T-helper 2 cell (primary cell): ENCODE results near the gene DPP6.

Source experiments
- DNase-seq, 5 experiments: peaks; one replicate each; pipeline versions ENCODE4 v3.0.0 to v3.0.0-alpha.2; 2012 to 2022

Gene DPP6

DNA sequence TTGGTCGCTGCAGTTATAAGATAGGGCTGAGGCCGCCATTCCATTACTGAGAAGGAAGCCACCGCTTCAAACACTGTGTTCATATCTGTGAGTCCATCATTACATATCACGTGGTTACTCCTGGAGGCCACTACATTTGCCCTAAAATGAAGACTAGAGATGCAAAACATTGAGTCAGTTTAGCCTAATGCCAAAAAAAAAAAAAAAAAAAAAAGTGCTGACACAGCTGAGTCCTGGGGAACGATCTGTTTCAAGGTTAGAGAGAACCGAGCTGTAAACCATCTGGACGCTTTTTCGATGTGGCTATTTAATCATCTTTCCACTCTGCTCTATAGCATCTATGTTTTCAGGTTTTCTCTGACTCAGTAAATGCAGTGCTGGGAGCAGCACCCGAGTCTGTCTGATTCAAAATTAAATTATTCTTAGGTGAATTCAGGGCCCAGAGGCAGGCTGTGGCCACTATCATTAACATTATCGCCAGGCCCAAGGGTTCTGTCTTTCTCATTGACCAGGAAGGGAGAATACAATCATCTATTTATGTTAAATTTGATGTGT lies 501.6 kb downstream of the DPP6 start:
- no peak for DNase-seq

DNA sequence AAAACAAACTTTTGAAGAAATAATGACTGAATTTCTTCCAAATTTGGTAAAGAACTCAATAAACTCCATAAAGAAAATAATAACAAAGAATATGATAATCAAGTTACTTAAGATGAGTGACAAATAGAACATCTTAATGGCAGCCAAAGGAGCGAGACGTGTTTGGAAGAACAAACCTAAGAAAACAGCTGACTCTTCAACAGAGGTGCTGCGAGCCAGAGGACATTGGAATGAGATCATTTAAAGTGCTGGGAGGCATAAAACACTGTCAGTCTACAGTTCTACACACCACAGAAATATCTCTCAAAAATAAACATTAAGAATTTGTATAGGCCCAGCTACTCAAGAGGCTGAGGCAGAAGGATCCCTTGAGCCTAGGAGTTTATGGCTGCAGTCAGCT lies 507.3 kb downstream of the DPP6 start:
- DNase-seq = no peak

DNA sequence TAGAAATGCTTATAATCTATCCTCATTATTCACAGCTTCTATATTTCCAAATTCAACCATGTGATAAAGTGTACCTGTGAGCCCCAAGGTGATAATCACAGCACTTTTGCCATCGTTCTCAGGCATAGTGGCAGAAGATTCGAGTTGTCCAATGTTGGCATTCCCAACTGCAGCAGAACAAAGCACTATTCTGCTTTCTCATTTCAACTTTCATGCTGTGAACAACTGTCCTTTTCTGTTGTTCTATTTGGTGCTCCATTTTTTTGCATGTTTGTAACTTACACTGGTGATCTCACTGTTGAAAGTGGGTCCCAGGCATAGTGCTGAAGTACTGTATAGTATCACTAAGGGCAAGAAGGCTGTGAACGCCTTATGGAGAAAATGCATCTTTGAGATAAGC lies 512.5 kb downstream of the DPP6 start:
- DNase-seq = no peak

DNA sequence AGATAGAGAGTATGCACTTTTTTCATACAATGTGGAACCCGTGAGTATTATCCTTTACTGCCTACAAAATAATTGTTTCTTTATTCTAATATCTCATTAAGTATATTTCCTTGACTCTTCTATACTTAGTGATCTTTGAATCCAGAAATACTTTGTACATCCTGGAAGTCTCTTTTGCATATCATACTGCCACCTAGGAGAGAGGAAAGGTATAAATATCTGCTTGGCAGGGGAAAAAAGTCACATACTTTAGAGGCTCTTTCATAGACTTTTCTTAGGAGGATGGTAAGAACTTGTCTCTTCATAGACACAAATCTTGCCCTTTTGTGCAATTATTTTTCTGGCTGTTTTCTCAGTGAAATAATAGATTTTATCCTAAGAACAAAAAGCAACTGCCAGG lies 514.7 kb downstream of the DPP6 start:
- no peak for DNase-seq

DNA sequence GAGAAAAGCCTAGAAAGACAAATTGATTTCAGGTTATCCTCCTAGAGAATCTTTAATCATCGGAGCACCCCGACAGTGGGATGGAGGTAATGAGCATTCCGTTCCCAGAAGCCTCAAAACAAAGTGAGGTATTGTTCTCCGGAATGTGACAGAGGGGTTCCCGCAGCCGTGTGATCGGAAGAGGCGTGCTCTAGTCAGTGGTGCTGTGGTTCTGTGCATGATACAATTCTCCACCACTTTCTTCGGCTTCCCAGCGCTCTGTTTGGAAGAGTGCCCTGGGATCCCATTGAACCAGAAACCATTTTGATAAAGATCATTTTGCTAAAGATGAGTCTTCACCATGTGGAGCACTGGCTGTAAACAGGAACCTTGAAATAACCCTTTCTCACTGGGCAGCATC lies 516.1 kb downstream of the DPP6 start:
- DNase-seq = no peak

DNA sequence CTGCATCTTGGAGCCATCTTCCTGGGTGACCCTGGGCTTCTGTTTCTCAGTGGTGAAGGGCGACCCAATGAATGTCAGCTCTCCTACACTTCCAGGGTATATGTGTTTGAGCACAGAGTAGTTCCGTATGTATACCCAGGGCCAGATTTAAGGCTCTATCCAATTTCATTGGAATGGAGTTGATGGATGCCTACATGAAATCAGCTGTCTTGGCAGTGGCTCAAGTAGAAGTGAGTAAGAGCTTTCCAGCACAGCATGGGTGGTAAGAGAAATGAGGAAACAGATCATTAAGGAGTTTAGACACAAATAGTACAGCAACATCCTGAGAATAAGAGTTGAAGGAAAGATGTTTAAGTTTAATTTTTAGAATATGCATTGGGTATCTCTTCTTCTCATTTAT lies 517.7 kb downstream of the DPP6 start:
- no peak for DNase-seq

DNA sequence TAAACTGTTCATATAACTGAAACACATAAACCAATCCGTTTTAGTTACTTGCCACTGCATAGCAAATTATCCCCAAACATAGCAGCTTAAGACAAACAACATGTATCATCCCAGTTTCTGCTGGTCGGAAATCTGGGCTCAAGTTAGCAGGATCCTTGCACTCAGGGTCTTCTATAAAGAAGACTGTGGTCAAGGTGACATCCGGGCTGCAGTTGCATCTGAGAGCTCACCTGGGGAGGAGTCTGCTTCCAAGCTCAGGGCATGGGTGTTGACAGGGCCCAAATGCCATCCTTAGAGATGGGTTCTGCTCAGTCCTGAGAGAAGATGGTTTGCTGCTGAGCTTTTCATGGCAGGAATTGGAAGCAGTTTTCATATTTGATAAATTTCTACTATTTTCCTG lies 519.6 kb downstream of the DPP6 start:
- DNase-seq = no peak

DNA sequence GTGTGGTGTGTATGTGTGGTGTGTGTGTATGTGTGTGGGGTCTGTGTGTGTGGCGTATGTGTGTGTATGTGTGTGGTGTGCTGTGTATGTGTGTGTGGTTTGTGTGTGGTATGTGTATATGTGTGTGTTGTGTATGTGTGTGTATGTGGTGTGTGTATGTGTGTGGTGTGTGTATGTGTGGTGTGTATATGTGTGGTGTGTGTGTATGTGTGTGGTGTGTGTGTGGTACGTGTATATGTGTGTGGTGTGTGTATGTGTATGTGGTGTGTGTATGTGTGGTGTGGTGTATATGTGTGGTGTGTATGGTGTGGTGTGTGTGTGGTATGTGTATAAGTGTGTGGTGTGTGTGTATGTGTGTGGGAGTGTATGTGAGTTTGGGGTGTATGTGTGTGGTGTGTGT lies 522.0 kb downstream of the DPP6 start:
- no peak for DNase-seq

DNA sequence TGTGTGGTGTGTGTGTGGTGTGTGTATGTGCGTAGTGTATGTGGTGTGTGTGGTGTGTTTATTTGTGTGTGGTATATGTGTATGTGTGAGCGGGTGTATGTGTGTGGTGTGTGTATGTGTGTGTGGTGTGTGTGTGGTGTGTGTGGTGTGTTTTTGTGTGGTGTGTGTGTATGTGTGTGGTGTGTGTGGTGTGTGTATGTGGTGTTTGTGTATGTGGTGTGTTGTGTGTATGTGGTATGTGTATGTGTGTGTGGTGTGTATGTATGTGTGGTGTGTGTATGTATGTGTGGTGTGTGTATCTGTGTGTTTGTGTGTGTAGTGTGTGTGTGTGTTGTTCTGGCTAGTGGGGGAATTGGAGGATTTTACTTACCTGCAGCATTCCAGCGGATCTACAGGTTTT lies 523.3 kb downstream of the DPP6 start:
- no peak for DNase-seq

DNA sequence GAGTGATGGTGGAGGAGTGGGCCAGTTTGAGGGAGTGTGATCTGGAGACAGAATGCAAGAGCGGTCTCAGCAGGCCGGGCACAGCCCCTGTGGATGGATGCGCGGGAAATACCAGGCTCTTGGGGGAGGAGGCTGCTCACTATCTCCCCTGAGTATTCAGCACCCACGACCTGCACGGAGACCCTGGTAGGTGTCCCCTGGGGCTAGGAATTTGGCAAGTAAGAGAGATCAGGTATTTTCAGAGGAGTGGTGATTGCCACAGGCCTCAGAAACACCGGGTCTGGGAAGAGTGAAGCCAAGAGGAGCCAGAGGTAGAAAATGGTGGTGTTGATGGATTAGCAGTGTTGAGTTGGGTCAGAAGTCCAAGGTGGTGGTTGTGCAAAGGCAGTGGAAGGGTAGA lies 524.4 kb downstream of the DPP6 start:
- no peak for DNase-seq

DNA sequence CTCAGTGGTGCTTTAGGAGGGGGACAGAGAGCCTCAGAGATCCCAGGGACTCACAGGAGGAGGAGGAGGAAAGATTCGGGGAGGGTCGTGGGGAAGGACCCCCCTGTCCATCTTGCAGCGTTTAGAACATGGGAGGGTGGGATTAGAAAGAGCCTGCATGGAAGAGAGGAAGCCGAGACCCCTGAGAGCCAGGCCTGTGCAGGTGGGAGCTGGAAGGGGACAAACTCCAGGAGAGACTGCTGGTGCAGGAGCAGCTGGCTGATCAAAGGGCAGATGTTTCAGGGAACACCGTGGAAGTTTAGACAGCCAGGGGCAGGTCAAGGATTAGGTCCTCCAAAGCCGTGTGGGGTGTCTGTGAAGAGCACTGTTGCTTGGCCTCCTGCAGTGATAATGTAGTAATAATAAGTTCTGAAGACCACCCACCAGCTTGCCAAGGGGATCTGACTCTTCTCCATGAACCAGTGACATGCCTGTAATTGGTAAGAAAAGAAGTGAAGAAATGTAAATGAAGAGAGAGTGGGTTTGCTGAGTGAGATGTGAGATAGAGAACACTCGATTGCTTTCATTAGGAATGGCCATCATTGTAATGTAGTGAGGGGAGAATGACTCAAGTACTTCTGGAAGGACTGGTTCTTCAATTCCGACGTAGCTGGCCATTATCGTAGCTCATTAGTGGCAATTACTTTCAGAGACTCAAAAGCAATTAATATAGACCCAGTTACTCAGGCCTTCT lies 525.1 kb downstream of the DPP6 start:
- no peak for DNase-seq

DNA sequence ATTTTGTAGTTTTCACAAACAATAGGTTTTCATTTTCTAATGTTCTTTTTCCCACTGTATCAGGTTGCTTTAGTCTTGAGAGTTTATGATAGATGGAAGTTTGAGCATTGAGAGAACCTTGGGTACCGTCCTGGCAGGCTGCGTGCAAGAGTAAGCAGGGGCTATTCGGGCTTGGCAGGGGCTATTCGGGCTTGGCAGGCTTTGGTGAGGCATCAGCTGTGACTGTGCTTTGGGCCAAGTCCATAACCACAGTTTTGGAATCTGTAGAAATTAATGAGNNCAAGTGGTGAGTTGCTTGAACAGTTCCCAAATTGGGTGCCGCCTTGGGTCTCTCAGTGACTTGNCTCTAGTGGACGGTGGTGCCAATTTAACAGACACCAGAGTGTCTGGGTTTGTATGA lies 526.1 kb downstream of the DPP6 start:
- no peak for DNase-seq

DNA sequence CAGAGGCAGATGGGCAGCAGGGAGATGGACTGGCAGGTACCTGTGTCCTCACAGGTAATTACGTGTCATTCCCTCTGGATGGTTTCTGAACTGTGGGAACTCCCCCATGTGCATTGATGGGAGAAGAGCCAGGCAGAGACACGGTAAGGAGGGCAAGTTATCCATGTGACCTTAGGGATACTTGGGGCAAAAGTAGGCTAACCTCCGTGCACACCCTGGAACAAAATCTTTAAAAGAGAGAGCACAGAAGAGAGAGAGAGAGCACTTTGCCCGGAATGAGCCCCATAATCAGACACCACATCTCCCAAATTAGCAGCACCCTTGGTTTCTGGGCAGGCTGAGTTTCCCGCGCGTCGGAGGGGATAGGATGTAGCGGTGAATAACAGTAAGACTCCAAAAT lies 527.5 kb downstream of the DPP6 start:
- no peak for DNase-seq

DNA sequence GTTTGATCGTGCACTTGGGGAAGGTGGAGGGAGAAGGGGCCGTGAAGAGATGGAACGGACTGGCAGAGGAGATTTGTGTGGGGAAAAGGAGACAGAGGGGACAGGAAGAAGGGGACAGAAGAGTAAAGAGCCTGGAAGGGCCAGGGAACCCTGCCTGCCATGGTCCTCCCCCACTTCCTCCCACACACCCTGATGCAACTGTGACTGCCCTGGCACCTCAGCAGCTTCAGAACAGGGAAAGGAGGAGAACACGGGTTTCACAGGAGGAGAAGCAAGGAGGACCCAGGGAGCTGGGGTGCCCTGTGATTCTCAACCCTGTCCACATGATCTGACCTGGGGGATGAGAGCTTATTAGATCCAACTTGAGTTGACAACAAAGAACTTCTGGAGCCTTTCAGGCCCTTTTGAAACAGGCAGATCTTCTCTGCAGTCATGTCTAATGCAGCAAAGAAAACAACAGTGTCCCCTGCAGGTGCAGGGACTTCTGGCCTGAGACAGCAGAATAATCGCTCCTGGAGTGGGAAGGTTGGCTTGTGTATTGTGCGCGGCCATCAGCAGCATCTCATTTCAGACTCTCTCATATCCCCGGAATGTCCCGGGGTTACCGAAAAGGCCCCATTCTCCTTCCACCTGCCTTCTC lies 529.2 kb downstream of the DPP6 start:
- no peak for DNase-seq

DNA sequence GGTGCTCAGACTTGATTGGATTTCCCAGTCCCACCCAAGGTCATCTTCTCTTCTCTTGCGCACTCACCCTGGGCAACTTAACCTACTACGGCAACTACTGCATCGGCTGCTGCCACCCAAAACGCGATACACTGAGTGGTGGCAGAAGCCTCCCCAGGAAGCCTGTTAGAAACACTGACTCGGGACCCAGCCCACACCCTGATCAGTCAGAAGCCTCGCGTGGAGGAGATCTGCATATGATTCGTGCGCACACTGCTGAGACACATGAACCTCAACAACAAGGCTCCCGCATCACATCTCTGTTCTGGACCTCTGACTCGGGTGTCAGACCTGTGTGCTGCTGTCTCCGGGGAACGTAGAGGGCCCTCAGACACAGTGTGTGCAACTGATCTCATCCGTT lies 531.3 kb downstream of the DPP6 start:
- DNase-seq = no peak

DNA sequence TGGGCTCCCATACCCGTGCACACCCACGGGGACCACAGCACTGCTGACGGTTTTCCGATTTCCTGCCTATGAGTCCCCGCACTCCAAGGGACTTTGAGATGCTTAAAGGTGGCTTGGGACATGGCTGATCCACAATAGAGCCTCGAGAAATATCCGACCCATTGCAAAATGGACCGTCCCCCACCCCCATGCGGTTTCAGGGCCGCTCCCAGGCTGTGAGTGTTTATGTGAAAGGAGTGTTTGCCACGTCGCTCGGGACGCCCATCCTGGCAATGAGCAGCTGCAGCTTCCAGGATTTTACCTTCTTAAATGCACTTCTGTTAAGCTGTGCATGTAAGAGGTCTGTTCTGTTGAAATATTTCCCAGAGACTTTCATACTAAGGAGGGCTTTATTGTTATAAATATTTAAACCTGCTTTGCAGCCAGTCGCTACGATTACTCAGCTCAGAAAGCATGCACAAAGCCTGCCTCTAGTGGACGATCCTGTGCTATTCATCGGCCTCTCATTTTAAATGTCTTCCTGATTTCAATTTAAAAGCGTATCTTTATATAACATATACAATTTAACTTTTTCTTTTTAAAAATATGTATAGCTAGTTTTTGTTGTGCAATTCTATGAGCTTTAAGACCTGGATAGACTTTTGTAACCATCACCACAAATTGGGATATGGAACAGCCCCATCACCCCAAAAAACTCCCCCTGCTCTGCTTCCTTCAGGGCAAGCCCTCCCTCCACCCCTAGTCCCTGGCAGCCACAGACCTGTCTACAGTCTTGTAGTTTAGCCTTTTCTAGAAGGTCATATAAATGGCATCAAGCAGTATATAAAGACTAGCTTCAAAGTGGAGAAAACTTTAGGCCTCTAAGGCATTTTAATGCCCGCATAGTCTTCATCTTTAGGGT lies 532.4 kb downstream of the DPP6 start:
- no peak for DNase-seq

DNA sequence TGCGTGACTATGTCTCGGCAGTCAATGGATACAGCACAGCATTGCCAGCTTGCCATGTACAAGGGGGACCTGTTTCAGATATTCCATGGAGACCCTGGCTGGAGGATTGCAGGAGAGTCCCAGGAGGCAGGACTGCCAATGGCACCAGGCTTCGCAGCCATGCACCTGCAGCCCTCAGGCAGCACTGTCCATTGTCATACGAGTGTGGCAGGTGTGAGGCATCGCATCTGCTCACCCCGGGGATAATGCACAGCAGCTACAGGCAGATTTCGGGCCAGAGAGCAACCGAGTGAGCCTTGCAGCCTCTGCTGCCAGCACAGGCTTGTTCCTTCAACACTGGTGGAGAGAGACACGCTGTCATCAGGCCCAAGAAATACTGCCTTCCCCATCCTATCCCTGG lies 535.6 kb downstream of the DPP6 start:
- DNase-seq = no peak

DNA sequence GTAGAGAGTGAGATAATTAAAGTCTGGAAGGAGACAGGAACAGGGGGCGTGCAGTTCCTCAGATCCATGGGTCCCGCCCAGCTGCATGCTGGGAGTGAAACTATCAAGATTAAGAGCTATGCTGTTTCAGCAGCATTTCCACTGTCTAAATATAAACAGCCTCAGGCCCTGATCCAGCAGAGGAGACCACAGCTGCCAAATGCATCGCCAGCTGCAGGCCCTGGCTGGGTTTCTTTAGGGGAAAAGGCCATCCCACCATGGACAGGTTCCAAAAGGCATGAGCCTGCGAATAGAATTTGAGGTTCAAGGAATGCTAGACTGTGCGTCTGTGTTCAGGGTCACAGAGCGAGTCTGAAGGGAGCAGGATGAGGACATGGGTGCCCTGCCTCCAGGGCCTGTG lies 539.3 kb downstream of the DPP6 start:
- DNase-seq = no peak

DNA sequence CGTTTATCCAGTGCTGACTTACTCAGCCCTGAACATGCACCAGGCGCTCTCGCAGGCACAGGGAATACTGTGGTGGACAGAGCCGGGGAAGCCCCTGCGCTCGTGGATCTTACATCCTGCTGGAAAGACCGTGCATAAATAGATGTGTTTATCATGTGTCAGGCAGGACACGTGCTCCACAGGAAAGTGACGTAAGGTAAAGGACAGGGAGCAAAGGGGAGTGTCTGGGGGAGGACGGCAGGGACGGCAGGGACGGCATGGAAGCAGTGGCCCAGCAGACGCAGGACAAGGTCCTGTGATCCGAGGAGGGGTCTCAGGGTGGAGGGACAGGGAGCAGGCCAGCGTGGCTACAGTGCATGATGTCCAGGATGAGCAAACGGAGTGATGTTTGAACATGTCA lies 540.2 kb downstream of the DPP6 start:
- no peak for DNase-seq

DNA sequence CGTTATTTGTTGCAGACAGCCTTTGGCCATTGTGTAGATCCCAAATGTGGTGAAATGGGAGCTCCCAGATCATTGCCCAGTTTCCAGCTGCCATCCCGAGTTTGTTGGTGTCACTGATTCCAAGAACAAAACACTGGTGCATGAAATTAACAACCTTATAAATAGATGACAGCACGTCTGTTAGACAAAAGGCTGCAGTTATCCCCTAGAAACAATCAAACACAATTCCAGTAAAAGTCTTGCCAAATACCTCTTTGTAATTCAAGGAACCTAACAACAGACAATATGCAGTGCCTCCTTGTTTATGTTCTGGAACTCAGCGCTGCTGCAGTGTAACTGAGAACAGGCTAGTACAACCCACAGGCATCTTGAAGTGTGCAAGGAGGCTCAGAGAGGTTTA lies 546.2 kb downstream of the DPP6 start:
- DNase-seq = no peak

DNA sequence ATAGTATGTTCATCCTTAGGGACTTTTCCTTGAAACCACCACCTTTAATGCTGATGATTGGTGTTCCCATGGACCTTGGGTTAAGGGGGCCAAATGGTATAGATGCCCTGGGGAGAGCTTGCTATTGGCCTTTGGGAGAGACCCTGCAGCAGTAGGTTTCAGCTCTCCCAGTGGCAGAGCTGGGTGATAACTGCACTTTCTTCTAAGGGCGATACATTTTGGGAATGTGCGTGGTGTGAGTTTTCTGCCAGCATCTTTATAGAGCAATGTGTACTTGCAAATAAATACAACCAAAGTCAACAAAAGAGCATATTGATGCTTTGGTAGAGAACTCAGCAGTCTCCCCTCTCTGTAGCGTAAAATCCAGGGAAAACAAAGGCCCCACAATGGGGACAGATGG lies 546.7 kb downstream of the DPP6 start:
- DNase-seq = no peak

DNA sequence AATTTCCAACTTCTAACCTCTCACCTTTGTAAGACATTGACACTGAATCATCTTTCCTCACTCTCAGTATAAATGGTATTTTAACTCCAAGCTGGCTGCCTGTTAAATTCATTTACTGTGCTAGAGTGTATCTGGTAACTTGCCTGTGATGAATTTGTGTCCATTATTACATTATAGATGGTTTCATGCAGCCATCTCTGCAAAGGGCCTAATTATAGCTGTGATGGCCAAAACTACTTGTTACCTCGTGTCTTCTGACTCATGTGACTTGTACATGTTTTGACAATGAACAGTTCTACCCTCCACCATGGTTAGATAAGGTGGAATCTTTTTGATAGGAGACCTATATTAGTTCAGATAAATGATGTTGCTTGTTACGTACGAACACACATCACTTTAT lies 558.7 kb downstream of the DPP6 start:
- no peak for DNase-seq

DNA sequence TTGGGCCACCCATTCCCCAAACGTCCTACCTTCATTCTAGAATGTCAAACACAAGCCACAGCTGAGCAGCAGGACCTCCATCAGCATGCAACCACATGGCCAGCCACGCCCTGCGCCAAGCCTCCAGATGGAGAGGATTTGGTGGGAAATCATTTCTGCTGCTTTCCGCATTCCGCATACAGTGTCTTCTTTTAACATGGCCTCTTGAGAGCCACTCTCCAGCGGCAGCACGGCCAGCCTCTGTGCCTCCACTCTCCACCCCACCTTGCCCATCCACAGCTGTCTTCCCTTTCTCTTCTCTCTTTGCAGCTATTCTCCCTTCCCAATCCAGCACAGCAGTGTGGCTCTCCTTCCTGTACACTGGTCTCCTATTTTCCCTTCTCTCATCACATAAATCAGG lies 561.6 kb downstream of the DPP6 start:
- no peak for DNase-seq
